Gastroesophageal sphincter (tissue), 4 donors: ENCODE results near the gene MAP4K1. TPM values are rescaled to one million over a fixed set of nuclear protein-coding genes. Genes with fewer than 3 reads are reported as not detected.
"Not testable (repeated sequence)": the region's sequence is repeated elsewhere in the genome, so short reads cannot be mapped to it uniquely, and the experiment has no call there.

Experiments used
- ATAC-seq: fragments of 150-250 bp; one replicate; pipeline ENCODE4 v1.9.1; 2016; ENCODE audit warnings: mild to moderate bottlenecking, moderate library complexity
- H3K27ac ChIP-seq, 4 donors: fragments of 200-600 bp; sonication (generic) in 3 of 4; 1 replicate in 3 of 4; 2 replicates in 1 of 4; pipeline ENCODE4 v1.5.1; 2016 to 2019
- H3K27me3 ChIP-seq: fragments of 200-600 bp; sonication (generic); one replicate; pipeline ENCODE4 v1.5.1; 2019
- H3K36me3 ChIP-seq, 2 donors: fragments of 200-600 bp; sonication (generic); one replicate each; pipeline ENCODE4 v1.5.1; 2019; ENCODE audit warnings: control low read depth in 1 of 2
- H3K4me1 ChIP-seq, 3 donors: fragments of 200-600 bp; sonication (generic); 1 replicate in 2 of 3; 2 replicates in 1 of 3; pipeline ENCODE4 v1.5.1; 2016 to 2019; ENCODE audit warnings: control low read depth in 2 of 3
- H3K4me3 ChIP-seq, 2 donors: fragments of 200-600 bp; sonication (generic); one replicate each; pipeline ENCODE4 v1.5.1; 2019; ENCODE audit warnings: mild to moderate bottlenecking in 1 of 2, moderate library complexity in 1 of 2
- H3K9me3 ChIP-seq, 3 donors: fragments of 200-600 bp; sonication (generic); one replicate each; pipeline ENCODE4 v1.5.1; 2017 to 2019; ENCODE audit warnings: control low read depth in 2 of 3
- EP300 ChIP-seq: sonication (generic); formaldehyde crosslinking; IDR thresholded peaks from one replicate; pipeline ENCODE4 v1.6.1; 2017; ENCODE audit warnings: antibody characterized with exemption, mild to moderate bottlenecking
- POLR2A ChIP-seq, 2 donors: fragments of 450-650 bp; IDR thresholded peaks; one replicate each; pipeline ENCODE4 v1.6.1; 2017; ENCODE audit warnings: antibody characterized with exemption in 2 of 2, mild to moderate bottlenecking in 2 of 2, moderate library complexity in 1 of 2
- POLR2AphosphoS5 ChIP-seq: sonication (generic); formaldehyde crosslinking; IDR thresholded peaks from one replicate; pipeline ENCODE4 v1.6.1; 2017; ENCODE audit warnings: antibody characterized with exemption
- WGBS, 2 donors: methylation state at CpG; one replicate each; pipeline ENCODE4 v1.1.5; 2018; ENCODE audit warnings: low coverage in 1 of 2; 5-methylcytosine and 5-hydroxymethylcytosine counted together
- total RNA-seq, 4 donors: library from RNA; depleted of rRNA; stranded (reverse); fragments of >200 nt; gene quantifications; one replicate each; pipeline ENCODE4 v1.1.0, GENCODE V29; 2016
- TF ChIP-seq, protein P1 (sequence below), 4 experiments: fragments of 200-600 bp in 2 of 4; fragments of 450-650 bp in 2 of 4; sonication (generic) in 1 of 4; IDR thresholded peaks; one replicate each; pipeline ENCODE4 v1.5.1; 2017 to 2019; ENCODE audit warnings: antibody characterized with exemption in 4 of 4, mild to moderate bottlenecking in 2 of 4, moderate library complexity in 2 of 4

Gene MAP4K1
- total RNA-seq, 4 donors from 2014 or later = 0.62 to 16.1 (median 3.1) TPM

DNA sequence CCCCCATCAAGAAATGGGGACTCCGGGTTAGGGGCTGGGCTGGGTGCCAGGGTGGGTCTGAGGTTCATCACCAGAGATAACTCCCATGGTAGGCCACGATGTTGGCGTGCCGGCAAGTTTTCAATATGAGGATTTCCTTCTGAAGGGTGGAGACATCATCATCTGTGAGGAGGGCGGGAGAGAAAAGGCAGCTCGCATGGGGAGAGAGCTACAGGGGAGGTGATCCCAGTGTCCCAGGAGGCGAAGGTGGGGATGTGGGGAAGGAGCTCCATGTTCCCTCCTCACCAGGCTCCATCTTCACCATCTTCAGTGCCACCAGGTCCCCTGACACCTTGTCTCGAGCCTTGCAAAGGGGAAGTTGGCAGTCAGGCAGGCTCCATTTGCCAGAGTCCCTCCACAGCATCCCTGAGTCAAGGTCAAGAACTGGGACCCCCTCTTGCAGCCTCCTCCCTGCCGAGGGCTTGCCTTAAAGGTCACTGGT, 430 bp downstream of the MAP4K1 start:
- Histone ChIP-seq H3K27ac (peak overlapping the region in 2 of 4 donors; percentile 84 to 91), H3K4me1 (peaks cover 3 to 34% (median 14%) of the 10 kb centered on the region in 3 donors), H3K27me3 (no peaks in the 10 kb centered on the region), H3K9me3 (no peaks in the 10 kb centered on the region), H3K36me3 (peaks cover 0 to 23% of the 10 kb centered on the region in 2 donors), H3K4me3 (peak overlapping the region in 1 of 2 donors; percentile 62)
- WGBS, 2 donors = 68 to 81% methylated on average over 5 of the region's 9 CpGs
- TF ChIP-seq POLR2AphosphoS5 = no peak
- TF ChIP-seq POLR2A (IDR thresholded peaks at IDR 0.05) = no peak
- TF ChIP-seq, protein P1, sequence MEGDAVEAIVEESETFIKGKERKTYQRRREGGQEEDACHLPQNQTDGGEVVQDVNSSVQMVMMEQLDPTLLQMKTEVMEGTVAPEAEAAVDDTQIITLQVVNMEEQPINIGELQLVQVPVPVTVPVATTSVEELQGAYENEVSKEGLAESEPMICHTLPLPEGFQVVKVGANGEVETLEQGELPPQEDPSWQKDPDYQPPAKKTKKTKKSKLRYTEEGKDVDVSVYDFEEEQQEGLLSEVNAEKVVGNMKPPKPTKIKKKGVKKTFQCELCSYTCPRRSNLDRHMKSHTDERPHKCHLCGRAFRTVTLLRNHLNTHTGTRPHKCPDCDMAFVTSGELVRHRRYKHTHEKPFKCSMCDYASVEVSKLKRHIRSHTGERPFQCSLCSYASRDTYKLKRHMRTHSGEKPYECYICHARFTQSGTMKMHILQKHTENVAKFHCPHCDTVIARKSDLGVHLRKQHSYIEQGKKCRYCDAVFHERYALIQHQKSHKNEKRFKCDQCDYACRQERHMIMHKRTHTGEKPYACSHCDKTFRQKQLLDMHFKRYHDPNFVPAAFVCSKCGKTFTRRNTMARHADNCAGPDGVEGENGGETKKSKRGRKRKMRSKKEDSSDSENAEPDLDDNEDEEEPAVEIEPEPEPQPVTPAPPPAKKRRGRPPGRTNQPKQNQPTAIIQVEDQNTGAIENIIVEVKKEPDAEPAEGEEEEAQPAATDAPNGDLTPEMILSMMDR (IDR thresholded peaks at IDR 0.05) = no peak
- TF ChIP-seq EP300 = no peak
- ATAC-seq = no peak

DNA sequence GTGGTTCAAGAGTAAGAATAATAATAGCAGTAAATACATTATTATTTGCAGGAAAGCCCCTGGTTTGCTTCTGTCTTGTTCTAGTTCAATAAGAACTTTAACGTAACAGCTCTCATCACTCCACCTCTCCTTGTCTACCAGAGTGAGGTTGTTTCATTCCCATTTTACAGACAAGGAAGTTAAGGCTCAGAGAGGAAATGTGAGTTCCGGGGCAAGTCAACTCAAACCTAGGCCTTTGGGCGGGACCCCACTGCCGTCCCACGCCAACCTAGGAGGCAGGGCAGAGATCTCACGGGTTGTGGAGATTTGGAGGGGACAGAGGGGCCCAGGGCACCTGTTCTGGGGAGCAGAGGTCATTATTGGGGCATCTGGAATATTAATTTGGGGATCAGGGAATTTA, 1.5 kb downstream of the MAP4K1 start:
- Histone ChIP-seq H3K27me3 (no peaks in the 10 kb centered on the region), H3K9me3 (no peaks in the 10 kb centered on the region), H3K27ac (no peak overlapping the region), H3K4me3 (no peak overlapping the region), H3K4me1 (peaks cover 3 to 30% (median 14%) of the 10 kb centered on the region in 3 donors), H3K36me3 (peaks cover 0 to 13% of the 10 kb centered on the region in 2 donors)
- 94 to 100% methylated on average over 1 to 6 of the region's 6 CpGs for WGBS, 2 donors
- no peak for TF ChIP-seq EP300
- no peak for TF ChIP-seq POLR2AphosphoS5
- TF ChIP-seq, protein P1 (IDR thresholded peaks at IDR 0.05) = no peak
- no peak for TF ChIP-seq POLR2A (IDR thresholded peaks at IDR 0.05)
- no peak for ATAC-seq

DNA sequence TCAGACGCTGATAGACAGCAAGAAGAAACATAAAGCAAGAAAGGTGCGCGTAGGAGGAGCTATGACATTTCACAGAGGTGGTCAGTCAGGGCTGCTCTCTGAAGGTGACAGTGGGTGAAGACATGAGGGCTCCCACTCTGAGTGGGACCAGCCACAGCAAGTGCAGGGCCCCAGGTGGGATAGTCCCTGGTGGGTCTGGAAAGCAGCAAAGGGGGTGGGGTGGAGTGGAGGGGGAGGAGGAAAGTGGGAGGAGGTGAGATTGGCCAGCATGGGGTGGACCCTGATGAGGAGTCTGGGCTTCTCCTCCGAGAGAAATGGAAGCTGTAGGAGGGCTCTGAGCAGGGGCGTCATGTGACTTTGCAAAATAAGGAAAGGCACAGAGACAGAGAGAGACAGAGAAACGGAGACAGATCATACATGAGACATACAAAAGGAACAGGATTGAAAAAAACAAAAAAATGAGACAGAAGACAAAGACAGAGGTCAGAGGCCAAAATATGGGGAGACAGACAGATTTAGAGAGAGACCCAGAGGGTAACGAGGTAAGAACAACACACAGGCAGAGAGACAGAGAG, 2.7 kb downstream of the MAP4K1 start:
- TF ChIP-seq EP300 (no peak), POLR2AphosphoS5 (no peak), POLR2A (IDR thresholded peaks at IDR 0.05) (no peak)
- TF ChIP-seq, protein P1 (IDR thresholded peaks at IDR 0.05) = no peak
- WGBS, 2 donors = 76 to 82% methylated on average over 4 to 5 of the region's 7 CpGs
- ATAC-seq = no peak
- Histone ChIP-seq H3K4me3 (no peak overlapping the region), H3K27ac (no peak overlapping the region), H3K36me3 (peaks cover 0 to under 1% of the 10 kb centered on the region in 2 donors), H3K27me3 (no peaks in the 10 kb centered on the region), H3K4me1 (peaks cover 3 to 19% (median 13%) of the 10 kb centered on the region in 3 donors), H3K9me3 (no peaks in the 10 kb centered on the region)

DNA sequence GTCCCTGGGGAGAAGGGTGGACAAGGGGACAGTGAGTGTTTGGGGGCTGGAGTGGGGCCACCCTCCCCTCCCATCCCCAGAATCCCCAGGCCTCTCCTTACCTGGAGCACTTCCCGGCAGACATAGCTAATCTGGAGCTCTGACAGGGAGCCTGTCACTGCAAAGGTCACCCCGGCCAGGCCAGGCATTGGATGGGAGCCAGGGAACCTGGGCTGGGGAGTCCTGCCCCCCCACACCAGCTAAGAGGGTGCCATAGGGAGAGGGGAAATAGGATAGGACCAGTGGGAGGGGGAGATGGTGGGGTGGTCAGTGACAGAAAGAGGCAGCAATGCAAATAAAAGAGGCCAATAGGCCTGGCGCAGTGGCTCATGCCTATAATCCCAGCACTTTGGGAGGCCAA, 3.5 kb downstream of the MAP4K1 start:
- Histone ChIP-seq H3K9me3 (no peaks in the 10 kb centered on the region), H3K27me3 (no peaks in the 10 kb centered on the region), H3K36me3 (no peaks in the 10 kb centered on the region), H3K4me3 (no peak overlapping the region), H3K4me1 (peaks cover 0 to 12% (median 7%) of the 10 kb centered on the region in 3 donors), H3K27ac (no peak overlapping the region)
- TF ChIP-seq, protein P1 (IDR thresholded peaks at IDR 0.05) = no peak
- TF ChIP-seq EP300 = no peak
- no peak for TF ChIP-seq POLR2A (IDR thresholded peaks at IDR 0.05)
- no peak for TF ChIP-seq POLR2AphosphoS5
- no peak for ATAC-seq
- whole genome bisulfite sequencing, 2 donors = 93% methylated on average over 2 of the region's 3 CpGs; no CpG with 5 or more reads in 1 of the 2 donors

DNA sequence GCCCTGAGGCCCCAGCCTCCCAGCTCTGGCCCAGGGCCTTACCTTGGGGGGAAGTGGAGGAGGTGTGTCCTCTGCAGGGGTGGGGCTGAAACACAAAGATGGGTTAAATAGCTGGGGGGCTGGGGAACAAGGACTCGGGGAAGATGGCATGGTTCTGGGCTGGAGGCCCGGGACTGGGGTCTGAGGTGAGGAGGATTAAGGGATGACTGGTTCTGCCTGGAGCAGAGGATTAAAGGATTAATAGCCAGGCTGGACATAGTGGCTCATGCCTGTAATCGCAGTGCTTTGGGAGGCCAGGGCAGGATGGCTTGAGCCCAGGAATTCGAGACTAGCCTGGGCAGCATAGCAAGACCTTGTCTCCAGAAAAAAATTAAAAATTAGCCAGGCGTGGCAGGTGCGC, 11.6 kb downstream of the MAP4K1 start:
- H3K36me3 ChIP-seq = no peaks in the 10 kb centered on the region
- no peak for ATAC-seq
- no peaks in the 10 kb centered on the region for H3K9me3 ChIP-seq
- H3K4me1 ChIP-seq = no peaks in the 10 kb centered on the region
- TF ChIP-seq, protein P1 (IDR thresholded peaks at IDR 0.05) = no peak
- no peak for TF ChIP-seq POLR2A (IDR thresholded peaks at IDR 0.05)
- TF ChIP-seq POLR2AphosphoS5 = no peak
- TF ChIP-seq EP300 = no peak
- WGBS, 2 donors = 63 to 80% methylated on average over 1 to 4 of the region's 6 CpGs
- no peak overlapping the region for H3K4me3 ChIP-seq
- no peak overlapping the region for H3K27ac ChIP-seq
- peaks cover 12% of the 10 kb centered on the region for H3K27me3 ChIP-seq

DNA sequence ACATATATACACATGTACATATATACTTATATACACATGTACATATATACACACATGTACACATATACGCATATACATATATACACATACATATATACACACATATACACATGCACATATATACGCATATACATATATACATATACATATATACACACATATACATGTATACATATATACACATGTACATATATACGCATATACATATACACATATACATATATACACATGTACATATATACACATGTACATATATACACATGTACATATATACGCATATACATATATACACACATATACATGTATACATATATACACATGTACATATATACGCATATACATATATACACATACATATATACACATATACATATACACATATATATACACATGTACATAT, 14.9 kb downstream of the MAP4K1 start:
- WGBS, 2 donors = 88 to 92% methylated on average over 5 of the region's 5 CpGs
- not testable (repeated sequence) for ATAC-seq, H3K4me1 ChIP-seq, H3K27ac ChIP-seq, H3K9me3 ChIP-seq, H3K4me3 ChIP-seq, H3K36me3 ChIP-seq
- H3K27me3 ChIP-seq = peaks cover 12% of the 10 kb centered on the region
